ENCODE data around the gene TNFRSF17. TPM values are rescaled to one million over a fixed set of nuclear protein-coding genes. Genes with fewer than 3 reads are reported as not detected.

Gene TNFRSF17
- total and polyA plus RNA-seq, 2 of the 13 experiments (the other 11 are each of a cell fraction or from before 2014, with no cell fraction given) = not detected

- TF ChIP-seq, protein P1, sequence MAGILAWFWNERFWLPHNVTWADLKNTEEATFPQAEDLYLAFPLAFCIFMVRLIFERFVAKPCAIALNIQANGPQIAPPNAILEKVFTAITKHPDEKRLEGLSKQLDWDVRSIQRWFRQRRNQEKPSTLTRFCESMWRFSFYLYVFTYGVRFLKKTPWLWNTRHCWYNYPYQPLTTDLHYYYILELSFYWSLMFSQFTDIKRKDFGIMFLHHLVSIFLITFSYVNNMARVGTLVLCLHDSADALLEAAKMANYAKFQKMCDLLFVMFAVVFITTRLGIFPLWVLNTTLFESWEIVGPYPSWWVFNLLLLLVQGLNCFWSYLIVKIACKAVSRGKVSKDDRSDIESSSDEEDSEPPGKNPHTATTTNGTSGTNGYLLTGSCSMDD (CRISPR knock-in tag; IDR thresholded peaks at IDR 0.05) = no peak
- no peak for TF ChIP-seq FUBP1 (CRISPR knock-in tag; IDR thresholded peaks at IDR 0.05; ENCODE audit: borderline replicate concordance)
- TF ChIP-seq ZSCAN21 (CRISPR knock-in tag; IDR thresholded peaks at IDR 0.05; ENCODE audit: borderline replicate concordance) = no peak; the same call in 1 of the 2 replicates
- no peak for TF ChIP-seq ZNF101 (CRISPR knock-in tag; IDR thresholded peaks at IDR 0.05; ENCODE audit: borderline replicate concordance, low read depth)
- TF ChIP-seq ZBTB10 (CRISPR knock-in tag; IDR thresholded peaks at IDR 0.05; ENCODE audit: borderline replicate concordance) = 0 out of 2 replicates have a peak, but pooled peaks have one; percentile 24
- TF ChIP-seq KLF13 (CRISPR knock-in tag; IDR thresholded peaks at IDR 0.05) = no peak
- TF ChIP-seq, protein P2, sequence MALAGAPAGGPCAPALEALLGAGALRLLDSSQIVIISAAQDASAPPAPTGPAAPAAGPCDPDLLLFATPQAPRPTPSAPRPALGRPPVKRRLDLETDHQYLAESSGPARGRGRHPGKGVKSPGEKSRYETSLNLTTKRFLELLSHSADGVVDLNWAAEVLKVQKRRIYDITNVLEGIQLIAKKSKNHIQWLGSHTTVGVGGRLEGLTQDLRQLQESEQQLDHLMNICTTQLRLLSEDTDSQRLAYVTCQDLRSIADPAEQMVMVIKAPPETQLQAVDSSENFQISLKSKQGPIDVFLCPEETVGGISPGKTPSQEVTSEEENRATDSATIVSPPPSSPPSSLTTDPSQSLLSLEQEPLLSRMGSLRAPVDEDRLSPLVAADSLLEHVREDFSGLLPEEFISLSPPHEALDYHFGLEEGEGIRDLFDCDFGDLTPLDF (CRISPR knock-in tag; IDR thresholded peaks at IDR 0.05) = no peak; the same call in 1 of the 2 replicates
- TF ChIP-seq ZNF382 (CRISPR knock-in tag; IDR thresholded peaks at IDR 0.05; ENCODE audit: borderline replicate concordance) = no peak
- TF ChIP-seq, protein P3, sequence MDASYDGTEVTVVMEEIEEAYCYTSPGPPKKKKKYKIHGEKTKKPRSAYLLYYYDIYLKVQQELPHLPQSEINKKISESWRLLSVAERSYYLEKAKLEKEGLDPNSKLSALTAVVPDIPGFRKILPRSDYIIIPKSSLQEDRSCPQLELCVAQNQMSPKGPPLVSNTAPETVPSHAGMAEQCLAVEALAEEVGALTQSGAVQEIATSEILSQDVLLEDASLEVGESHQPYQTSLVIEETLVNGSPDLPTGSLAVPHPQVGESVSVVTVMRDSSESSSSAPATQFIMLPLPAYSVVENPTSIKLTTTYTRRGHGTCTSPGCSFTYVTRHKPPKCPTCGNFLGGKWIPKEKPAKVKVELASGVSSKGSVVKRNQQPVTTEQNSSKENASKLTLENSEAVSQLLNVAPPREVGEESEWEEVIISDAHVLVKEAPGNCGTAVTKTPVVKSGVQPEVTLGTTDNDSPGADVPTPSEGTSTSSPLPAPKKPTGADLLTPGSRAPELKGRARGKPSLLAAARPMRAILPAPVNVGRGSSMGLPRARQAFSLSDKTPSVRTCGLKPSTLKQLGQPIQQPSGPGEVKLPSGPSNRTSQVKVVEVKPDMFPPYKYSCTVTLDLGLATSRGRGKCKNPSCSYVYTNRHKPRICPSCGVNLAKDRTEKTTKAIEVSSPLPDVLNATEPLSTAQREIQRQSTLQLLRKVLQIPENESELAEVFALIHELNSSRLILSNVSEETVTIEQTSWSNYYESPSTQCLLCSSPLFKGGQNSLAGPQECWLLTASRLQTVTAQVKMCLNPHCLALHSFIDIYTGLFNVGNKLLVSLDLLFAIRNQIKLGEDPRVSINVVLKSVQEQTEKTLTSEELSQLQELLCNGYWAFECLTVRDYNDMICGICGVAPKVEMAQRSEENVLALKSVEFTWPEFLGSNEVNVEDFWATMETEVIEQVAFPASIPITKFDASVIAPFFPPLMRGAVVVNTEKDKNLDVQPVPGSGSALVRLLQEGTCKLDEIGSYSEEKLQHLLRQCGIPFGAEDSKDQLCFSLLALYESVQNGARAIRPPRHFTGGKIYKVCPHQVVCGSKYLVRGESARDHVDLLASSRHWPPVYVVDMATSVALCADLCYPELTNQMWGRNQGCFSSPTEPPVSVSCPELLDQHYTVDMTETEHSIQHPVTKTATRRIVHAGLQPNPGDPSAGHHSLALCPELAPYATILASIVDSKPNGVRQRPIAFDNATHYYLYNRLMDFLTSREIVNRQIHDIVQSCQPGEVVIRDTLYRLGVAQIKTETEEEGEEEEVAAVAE (CRISPR knock-in tag; IDR thresholded peaks at IDR 0.05; ENCODE audit: borderline replicate concordance) = 0 out of 2 replicates have a peak, but pooled peaks have one; percentile 23
- no peak for TF ChIP-seq ZNF501 (CRISPR knock-in tag; IDR thresholded peaks at IDR 0.05)
- TF ChIP-seq SNAPC2 (CRISPR knock-in tag; IDR thresholded peaks at IDR 0.05) = no peak
- no peak for TF ChIP-seq GPBP1L1 (CRISPR knock-in tag; IDR thresholded peaks at IDR 0.05)
- TF ChIP-seq SETDB1 (CRISPR knock-in tag; IDR thresholded peaks at IDR 0.05; ENCODE audit: borderline replicate concordance) = no peak
Measured at GRCh38 chr16:11916524-11917285, 48.3 kb upstream of the TNFRSF17 start (continued).

Data from HepG2 (cell line).